HG03045 (cell line): Measurements from ENCODE around the gene SLC31A1.
A peak's percentile ranks its signal among the peaks of the same experiment; 100 is the strongest.

ENCODE experiments used
- ATAC-seq: cut with Tn5 transposase; IDR thresholded peaks from one replicate; pipeline ENCODE4 v1.9.1; 2021; ENCODE audit warnings: mild to moderate bottlenecking, moderate library complexity; ENCODE audit not compliant: unreplicated experiment

The SLC31A1 gene

GRCh38 chr9:113221003-113221799 is at the start of gene SLC31A1, which contains the start of gene FKBP15:
SLC31A1 (plus strand) TSS chr9:113221544; CDS start chr9:113256149, 34,605 bp downstream.
FKBP15 (minus strand) TSS chr9:113221277; CDS start chr9:113221243, 34 bp downstream.
- peak; percentile 90 for ATAC-seq

GRCh38 chr9:113173341-113173740 is 48.0 kb upstream of the SLC31A1 start:
- ATAC-seq, result no peak

- no peak for ATAC-seq
Observed at GRCh38 chr9:113176803-113177202, 44.5 kb upstream of the SLC31A1 start.

- ATAC-seq, result no peak
Observed at GRCh38 chr9:113177251-113177650, 44.1 kb upstream of the SLC31A1 start.

GRCh38 chr9:113178087-113178486 is 43.3 kb upstream of the SLC31A1 start:
- no peak for ATAC-seq

GRCh38 chr9:113179839-113180238 is 41.5 kb upstream of the SLC31A1 start:
- ATAC-seq, result peak; percentile 71

- no peak for ATAC-seq
Observed at GRCh38 chr9:113181165-113181564, 40.2 kb upstream of the SLC31A1 start.

GRCh38 chr9:113183956-113184488 is 37.3 kb upstream of the SLC31A1 start:
- ATAC-seq, result no peak

- no peak for ATAC-seq
Observed at GRCh38 chr9:113184539-113184938, 36.8 kb upstream of the SLC31A1 start.

- ATAC-seq, result no peak
Observed at GRCh38 chr9:113185271-113185670, 36.1 kb upstream of the SLC31A1 start.

GRCh38 chr9:113186137-113186755 is 35.1 kb upstream of the SLC31A1 start:
- no peak for ATAC-seq

- no peak for ATAC-seq
Observed at GRCh38 chr9:113187929-113188595, 33.3 kb upstream of the SLC31A1 start.

GRCh38 chr9:113192455-113192854 is 28.9 kb upstream of the SLC31A1 start:
- no peak for ATAC-seq

GRCh38 chr9:113199683-113200329 is 21.5 kb upstream of the SLC31A1 start:
- no peak for ATAC-seq

- no peak for ATAC-seq
Observed at GRCh38 chr9:113205432-113205831, 15.9 kb upstream of the SLC31A1 start.

GRCh38 chr9:113205861-113206260 is 15.5 kb upstream of the SLC31A1 start:
- no peak for ATAC-seq

- no peak for ATAC-seq
Observed at GRCh38 chr9:113210815-113211214, 10.5 kb upstream of the SLC31A1 start.

- ATAC-seq, result no peak
Observed at GRCh38 chr9:113215132-113215531, 6.2 kb upstream of the SLC31A1 start.

- no peak for ATAC-seq
Observed at GRCh38 chr9:113216406-113216805, 4.9 kb upstream of the SLC31A1 start.

GRCh38 chr9:113219186-113219936 is 2.0 kb upstream of the SLC31A1 start:
- no peak for ATAC-seq
